Ishikawa (cell line): ENCODE data around the gene TPP1.
A peak's percentile ranks its signal among the peaks of the same experiment; 100 is the strongest.

Experiments
- CEBPB ChIP-seq: IDR thresholded peaks from 2 replicates; pipeline ENCODE4 v1.6.1; 2012
- CREB1 ChIP-seq: IDR thresholded peaks from 2 replicates; pipeline ENCODE4 v1.6.1; 2012; ENCODE audit warnings: low read depth
- EGR1 ChIP-seq: IDR thresholded peaks from 2 replicates; pipeline ENCODE4 v1.6.1; 2012
- EP300 ChIP-seq: IDR thresholded peaks from 2 replicates; pipeline ENCODE4 v1.6.1; 2012; ENCODE audit warnings: borderline replicate concordance
- FOXM1 ChIP-seq: IDR thresholded peaks from 2 replicates; pipeline ENCODE4 v1.6.1; 2012; ENCODE audit warnings: low read depth, borderline replicate concordance
- MAX ChIP-seq: IDR thresholded peaks from 2 replicates; pipeline ENCODE4 v1.6.1; 2012
- NFIC ChIP-seq: IDR thresholded peaks from 2 replicates; pipeline ENCODE4 v1.6.1; 2012
- RAD21 ChIP-seq: IDR thresholded peaks from 2 replicates; pipeline ENCODE4 v1.6.1; 2012; ENCODE audit warnings: low read depth
- REST ChIP-seq: IDR thresholded peaks from 2 replicates; pipeline ENCODE4 v1.6.1; 2012; ENCODE audit warnings: low read depth, mild to moderate bottlenecking
- TAF1 ChIP-seq: IDR thresholded peaks from 2 replicates; pipeline ENCODE4 v1.6.1; 2012; ENCODE audit warnings: low read depth, mild to moderate bottlenecking
- TCF12 ChIP-seq: IDR thresholded peaks from 2 replicates; pipeline ENCODE4 v1.6.1; 2012; ENCODE audit warnings: low read depth
- TEAD4 ChIP-seq: IDR thresholded peaks from 2 replicates; pipeline ENCODE4 v1.6.1; 2012
- USF1 ChIP-seq: IDR thresholded peaks from 2 replicates; pipeline ENCODE4 v1.6.1; 2012
- YY1 ChIP-seq: IDR thresholded peaks from 2 replicates; pipeline ENCODE4 v1.6.1; 2012; ENCODE audit warnings: low read depth
- ZBTB7A ChIP-seq: IDR thresholded peaks from 2 replicates; pipeline ENCODE4 v1.6.1; 2012; ENCODE audit warnings: low read depth

TPP1 gene

GRCh38 chr11:6576471-6577373 lies 42.5 kb downstream of the TPP1 start:
- TF ChIP-seq TCF12 (no peak), TEAD4 (no peak), NFIC (peak; percentile 67), CEBPB (no peak), USF1 (no peak), EGR1 (no peak)

- TF ChIP-seq TCF12 (no peak), ZBTB7A (no peak), YY1 (no peak), RAD21 (no peak), EGR1 (no peak), FOXM1 (no peak), CREB1 (no peak), EP300 (no peak), MAX (no peak), REST (no peak), USF1 (no peak), TEAD4 (no peak), NFIC (no peak), TAF1 (no peak), CEBPB (no peak)
Measured at GRCh38 chr11:6574816-6575715, 44.2 kb downstream of the TPP1 start.

- TF ChIP-seq USF1 (no peak), NFIC (no peak), RAD21 (no peak), TCF12 (no peak), TAF1 (no peak), ZBTB7A (no peak)
Measured at GRCh38 chr11:6572215-6572614, 47.0 kb downstream of the TPP1 start.

- TF ChIP-seq TAF1 (no peak), REST (no peak), YY1 (no peak), CEBPB (no peak), NFIC (no peak), RAD21 (no peak), TCF12 (no peak), CREB1 (no peak), FOXM1 (no peak), USF1 (no peak), EP300 (no peak), TEAD4 (no peak), MAX (no peak), ZBTB7A (no peak), EGR1 (no peak)
Measured at GRCh38 chr11:6571434-6572008, 47.7 kb downstream of the TPP1 start.
